Epithelial cell of proximal tubule (primary cell): ENCODE results near the gene CWC27. TPM values are rescaled to one million over a fixed set of nuclear protein-coding genes. Genes with fewer than 3 reads are reported as not detected.

Source experiments
- DNase-seq: peaks from one replicate; pipeline ENCODE4 v3.0.0-alpha.2; 2011; ENCODE audit warnings: low read depth
- H3K4me3 ChIP-seq: 2 replicates; pipeline ENCODE4 v1.5.1; 2011; ENCODE audit warnings: low read depth, mild to moderate bottlenecking, low read length
- CTCF ChIP-seq: conservative IDR thresholded peaks from 2 replicates; pipeline ENCODE4 v1.5.1; 2012; ENCODE audit warnings: low read depth, mild to moderate bottlenecking, low read length
- total RNA-seq: library from RNA; depleted of rRNA; stranded (reverse); fragments of >200 nt; gene quantifications from 2 replicates; pipeline ENCODE4 v1.2.3, GENCODE V29; 2015

Gene CWC27
- total RNA-seq, 1 donor from 2014 or later, result 17.6 TPM

GRCh38 chr5:64968591-64969110, 199.9 kb downstream of the CWC27 start:
- DNase-seq, result no peak
- no peak overlapping the region for H3K4me3 ChIP-seq
- no peak for TF ChIP-seq CTCF

GRCh38 chr5:64969578-64969977, 200.8 kb downstream of the CWC27 start:
- H3K4me3 ChIP-seq, result no peak overlapping the region
- no peak for TF ChIP-seq CTCF
- DNase-seq, result no peak

- no peak for DNase-seq
- no peak overlapping the region for H3K4me3 ChIP-seq
- TF ChIP-seq CTCF, result no peak
Measured at GRCh38 chr5:64971513-64971912, 202.8 kb downstream of the CWC27 start.

- no peak overlapping the region for H3K4me3 ChIP-seq
- no peak for DNase-seq
- no peak for TF ChIP-seq CTCF
Measured at GRCh38 chr5:64971990-64972389, 203.3 kb downstream of the CWC27 start.

DNA sequence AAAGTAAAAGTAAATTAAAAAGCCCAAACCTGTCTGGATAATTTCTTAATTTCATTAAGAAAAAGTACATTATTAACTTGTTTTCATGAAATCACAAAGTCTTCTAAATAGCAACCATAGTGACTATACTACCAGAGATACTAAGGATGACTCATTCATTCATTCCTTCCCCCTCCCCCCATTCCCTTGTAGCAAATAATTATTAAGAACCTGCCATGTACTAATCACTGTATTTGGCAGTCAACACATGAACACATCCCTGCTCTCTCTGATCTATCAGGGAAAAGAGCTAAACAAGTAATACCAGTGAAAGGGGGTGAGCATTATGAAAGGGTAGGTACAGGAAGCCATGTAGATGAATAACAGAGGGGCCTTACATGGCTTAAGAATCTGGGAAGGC, 203.9 kb downstream of the CWC27 start:
- DNase-seq, result no peak
- TF ChIP-seq CTCF, result no peak
- H3K4me3 ChIP-seq, result no peak overlapping the region

- TF ChIP-seq CTCF, result no peak
- no peak overlapping the region for H3K4me3 ChIP-seq
- no peak for DNase-seq
Measured at GRCh38 chr5:64973215-64973614, 204.5 kb downstream of the CWC27 start.

- DNase-seq, result no peak
Measured at GRCh38 chr5:64977779-64978178, 209.0 kb downstream of the CWC27 start.

More at GRCh38 chr5:64977779-64978178, 209.0 kb downstream of the CWC27 start:
- no peak overlapping the region for H3K4me3 ChIP-seq
- no peak for TF ChIP-seq CTCF
